Muscle of leg (tissue), 16 donors: ENCODE measurements around the gene PRKAB2. TPM values are rescaled to one million over a fixed set of nuclear protein-coding genes. Genes with fewer than 3 reads are reported as not detected.
A peak's percentile ranks its signal among the peaks of the same experiment; 100 is the strongest.

Source experiments
- DNase-seq: peaks from one replicate; pipeline ENCODE4 v3.0.0; 2013
- H3K27ac ChIP-seq: one replicate; pipeline ENCODE4 v1.5.1; 2013; ENCODE audit warnings: mild to moderate bottlenecking, low read length, control low read depth
- H3K27me3 ChIP-seq: one replicate; pipeline ENCODE4 v1.6.1; 2013; ENCODE audit warnings: low read length; ENCODE audit not compliant: control insufficient read depth, insufficient read depth
- H3K36me3 ChIP-seq: one replicate; pipeline ENCODE4 v1.6.1; 2013; ENCODE audit warnings: low read length; ENCODE audit not compliant: control insufficient read depth, insufficient read depth
- H3K4me1 ChIP-seq: one replicate; pipeline ENCODE4 v1.6.1; 2013; ENCODE audit warnings: low read length; ENCODE audit not compliant: control insufficient read depth, insufficient read depth
- H3K4me3 ChIP-seq: one replicate; pipeline ENCODE4 v1.5.1; 2013; ENCODE audit warnings: low read length, control low read depth
- H3K9me3 ChIP-seq: replicated peaks from 2 replicates; pipeline ENCODE4 v1.6.1; 2013; ENCODE audit warnings: low read depth, low read length; ENCODE audit not compliant: control insufficient read depth
- WGBS: methylation state at CpG from one replicate; pipeline ENCODE4 v1.1.5; 2013; ENCODE audit warnings: missing lambda C conversion rate; ENCODE audit not compliant: insufficient coverage; 5-methylcytosine and 5-hydroxymethylcytosine counted together
- long read RNA-seq, 11 donors: transcript quantifications; one replicate each; lab custom pipeline, GENCODE V29; 2026
- polyA plus RNA-seq, 8 donors: library from polyadenylated mRNA; unstranded; fragments of 120-200 nt; gene quantifications; one replicate each; pipeline versions ENCODE4 v1.2.1 to v1.2.3, GENCODE V29; 2013; ENCODE audit warnings: inconsistent platforms in 1 of 8, low replicate concordance in 1 of 8; ENCODE audit not compliant: insufficient read length in 8 of 8, insufficient read depth in 1 of 8
- total RNA-seq: library from RNA; stranded (reverse); fragments of 120-200 nt; gene quantifications from one replicate; pipeline ENCODE4 v1.2.4, GENCODE V29; 2013

Gene PRKAB2, protein sequence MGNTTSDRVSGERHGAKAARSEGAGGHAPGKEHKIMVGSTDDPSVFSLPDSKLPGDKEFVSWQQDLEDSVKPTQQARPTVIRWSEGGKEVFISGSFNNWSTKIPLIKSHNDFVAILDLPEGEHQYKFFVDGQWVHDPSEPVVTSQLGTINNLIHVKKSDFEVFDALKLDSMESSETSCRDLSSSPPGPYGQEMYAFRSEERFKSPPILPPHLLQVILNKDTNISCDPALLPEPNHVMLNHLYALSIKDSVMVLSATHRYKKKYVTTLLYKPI
- total RNA-seq (33.1 TPM), polyA plus RNA-seq (10 to 100 TPM; 27.7 to 46.1 (median 31.7) TPM)
- long read RNA-seq, donor 1, full-length matches to known transcripts = 3 of 3 reads
- long read RNA-seq, donor 1, partial matches to known transcripts = 0 of 3 reads
- long read RNA-seq, donor 1, other reads (novel, unspliced or antisense) = 0 of 3 reads
- long read RNA-seq, donor 2, full-length matches to known transcripts = 1 of 1 reads
- long read RNA-seq, donor 2, partial matches to known transcripts = 0 of 1 reads
- long read RNA-seq, donor 2, other reads (novel, unspliced or antisense) = 0 of 1 reads
- long read RNA-seq, donor 3, full-length matches to known transcripts = 8 of 8 reads
- long read RNA-seq, donor 3, partial matches to known transcripts = 0 of 8 reads
- long read RNA-seq, donor 3, other reads (novel, unspliced or antisense) = 0 of 8 reads
- long read RNA-seq, donor 4, full-length matches to known transcripts = 8 of 14 reads
- long read RNA-seq, donor 4, partial matches to known transcripts = 6 of 14 reads
- long read RNA-seq, donor 4, other reads (novel, unspliced or antisense) = 0 of 14 reads
- long read RNA-seq, donor 5, full-length matches to known transcripts = 18 of 18 reads
- long read RNA-seq, donor 5, partial matches to known transcripts = 0 of 18 reads
- long read RNA-seq, donor 5, other reads (novel, unspliced or antisense) = 0 of 18 reads
- long read RNA-seq, donor 6, full-length matches to known transcripts = 13 of 29 reads
- long read RNA-seq, donor 6, partial matches to known transcripts = 16 of 29 reads
- long read RNA-seq, donor 6, other reads (novel, unspliced or antisense) = 0 of 29 reads
- long read RNA-seq, donor 7, full-length matches to known transcripts = 8 of 8 reads
- long read RNA-seq, donor 7, partial matches to known transcripts = 0 of 8 reads
- long read RNA-seq, donor 7, other reads (novel, unspliced or antisense) = 0 of 8 reads
- long read RNA-seq, donor 8, full-length matches to known transcripts = 3 of 3 reads
- long read RNA-seq, donor 8, partial matches to known transcripts = 0 of 3 reads
- long read RNA-seq, donor 8, other reads (novel, unspliced or antisense) = 0 of 3 reads
- long read RNA-seq, donor 9, full-length matches to known transcripts = 9 of 9 reads
- long read RNA-seq, donor 9, partial matches to known transcripts = 0 of 9 reads
- long read RNA-seq, donor 9, other reads (novel, unspliced or antisense) = 0 of 9 reads
- long read RNA-seq, donor 10, full-length matches to known transcripts = 2 of 8 reads
- long read RNA-seq, donor 10, partial matches to known transcripts = 6 of 8 reads
- long read RNA-seq, donor 10, other reads (novel, unspliced or antisense) = 0 of 8 reads
- long read RNA-seq, donor 11, full-length matches to known transcripts = 6 of 6 reads
- long read RNA-seq, donor 11, partial matches to known transcripts = 0 of 6 reads
- long read RNA-seq, donor 11, other reads (novel, unspliced or antisense) = 0 of 6 reads

DNA sequence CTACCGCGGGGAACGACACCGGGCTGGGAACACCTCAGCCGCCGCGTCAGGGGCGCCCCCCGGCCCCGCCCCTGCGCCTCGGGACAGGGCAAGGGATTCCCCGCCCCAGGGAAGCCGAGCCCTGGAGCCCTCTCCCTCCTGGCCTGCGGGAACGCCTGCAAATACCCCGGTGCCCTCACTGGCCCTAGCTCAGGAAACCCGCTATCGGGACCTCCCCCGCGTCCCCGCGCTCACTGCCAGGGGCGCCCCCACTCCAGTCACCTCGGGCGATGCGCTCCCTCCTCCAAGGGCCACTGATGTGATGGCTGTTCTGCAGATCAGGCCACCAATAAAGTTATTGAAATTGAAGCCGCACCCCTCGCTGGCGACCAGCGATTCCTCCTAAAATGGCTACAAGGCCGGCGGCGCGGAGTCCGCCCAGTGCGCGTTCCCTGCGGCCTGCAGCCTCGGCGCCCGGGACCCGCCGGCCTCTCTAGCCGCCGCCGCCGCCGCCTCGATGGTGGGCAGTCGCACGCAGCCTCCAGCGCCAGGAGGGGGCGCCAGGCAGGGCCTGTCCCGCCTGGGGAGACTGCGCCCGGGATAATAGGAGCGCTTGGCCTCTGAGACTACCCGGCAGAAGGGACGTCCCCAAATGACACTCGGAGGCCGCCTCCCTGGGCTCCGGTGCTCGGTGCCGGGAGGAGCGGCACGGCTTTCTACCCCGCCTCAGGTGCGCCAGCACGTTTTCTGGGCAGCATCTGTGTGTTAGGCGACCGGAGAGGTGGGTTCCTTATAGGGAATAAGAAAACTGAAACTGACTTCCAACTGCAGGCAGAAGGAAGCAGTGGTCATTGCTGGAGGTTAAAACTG, at the start of gene PRKAB2:
PRKAB2 (minus strand) TSS at position 303 of the 849 bp plus-strand sequence. CDS start 326 bp downstream, outside the sequence.
- Histone ChIP-seq H3K4me3 (peak within 1 kb of the TSS; percentile 95), H3K9me3 (no peaks in the 10 kb centered on the region), H3K27ac (peak within 1 kb of the TSS; percentile 98), H3K27me3 (no peaks in the 10 kb centered on the region), H3K4me1 (peaks cover 14% of the 10 kb centered on the region), H3K36me3 (peaks cover 3% of the 10 kb centered on the region)
- DNase-seq = peak; percentile 99
- under 1% methylated on average over 72 of the region's 72 CpGs for WGBS

DNA sequence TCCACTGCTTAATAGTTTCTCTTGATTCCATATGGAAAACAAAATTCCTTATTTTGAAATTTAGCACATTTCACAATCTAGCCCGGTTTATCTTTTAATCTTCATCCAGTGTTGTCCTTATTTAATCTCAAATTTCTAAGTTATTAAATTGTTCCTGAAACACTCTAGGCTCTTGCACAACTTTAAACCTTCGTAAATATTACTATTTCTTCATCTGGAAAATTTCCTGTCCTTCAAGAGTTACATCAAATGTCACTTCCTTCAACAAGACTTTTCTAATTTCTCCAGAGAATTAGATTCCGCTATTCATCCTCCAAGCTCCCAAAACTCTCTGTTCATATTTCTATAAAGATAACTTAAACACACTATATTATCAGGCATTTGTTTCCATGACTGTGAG, 46.3 kb upstream of the PRKAB2 start:
- H3K4me1 ChIP-seq = no peaks in the 10 kb centered on the region
- H3K9me3 ChIP-seq = no peaks in the 10 kb centered on the region
- H3K27me3 ChIP-seq = no peaks in the 10 kb centered on the region
- no peak for DNase-seq
- no peaks in the 10 kb centered on the region for H3K36me3 ChIP-seq
- 89% methylated on average over 1 of the region's 3 CpGs for WGBS
- H3K27ac ChIP-seq = no peak overlapping the region
- H3K4me3 ChIP-seq = no peak overlapping the region

DNA sequence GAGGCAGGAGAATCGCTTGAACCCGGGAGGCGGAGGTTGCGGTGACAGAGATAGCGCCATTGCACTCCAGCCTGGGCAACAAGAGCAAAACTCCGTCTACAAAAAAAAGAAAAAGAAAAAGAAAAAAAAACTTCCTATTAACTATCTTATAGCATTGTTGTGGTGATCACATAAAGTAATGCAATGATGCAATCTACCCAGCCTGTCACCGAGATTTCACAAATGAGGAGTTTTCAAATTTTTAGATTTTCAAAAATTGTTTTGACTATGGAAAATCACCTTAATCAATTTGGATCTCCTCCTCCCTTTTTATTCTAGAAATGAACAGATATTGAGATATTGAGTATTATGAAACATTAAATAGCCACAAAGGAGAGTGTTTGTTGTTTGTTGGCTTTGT, 44.9 kb upstream of the PRKAB2 start:
- H3K36me3 ChIP-seq = no peaks in the 10 kb centered on the region
- no peak overlapping the region for H3K27ac ChIP-seq
- no peaks in the 10 kb centered on the region for H3K4me1 ChIP-seq
- no peaks in the 10 kb centered on the region for H3K27me3 ChIP-seq
- H3K9me3 ChIP-seq = no peaks in the 10 kb centered on the region
- WGBS = no CpG with 5 or more reads among the region's 7 CpGs
- H3K4me3 ChIP-seq = no peak overlapping the region
- no peak for DNase-seq

DNA sequence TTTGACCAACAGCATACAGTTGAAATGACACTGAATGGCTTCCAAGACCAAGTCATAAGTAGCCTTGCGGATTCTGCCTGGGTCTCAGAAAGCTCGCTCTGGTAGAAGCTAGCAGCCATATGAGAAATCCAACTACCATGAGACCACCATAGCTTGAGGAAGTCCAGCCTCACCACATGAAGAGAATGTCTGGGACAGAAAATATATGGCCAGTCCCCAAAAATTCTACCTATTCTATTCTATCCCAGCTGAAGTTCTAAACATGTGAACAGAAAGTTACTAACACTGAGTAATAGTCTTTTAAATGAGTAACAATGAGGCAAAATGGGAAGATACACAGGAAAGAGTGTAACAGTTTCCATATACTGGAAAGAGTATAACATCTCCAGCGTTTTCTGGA, 43.9 kb upstream of the PRKAB2 start:
- no peaks in the 10 kb centered on the region for H3K4me1 ChIP-seq
- H3K4me3 ChIP-seq = no peak overlapping the region
- no peaks in the 10 kb centered on the region for H3K9me3 ChIP-seq
- WGBS = no CpG with 5 or more reads among the region's 3 CpGs
- no peak overlapping the region for H3K27ac ChIP-seq
- H3K27me3 ChIP-seq = no peaks in the 10 kb centered on the region
- no peaks in the 10 kb centered on the region for H3K36me3 ChIP-seq
- DNase-seq = no peak

DNA sequence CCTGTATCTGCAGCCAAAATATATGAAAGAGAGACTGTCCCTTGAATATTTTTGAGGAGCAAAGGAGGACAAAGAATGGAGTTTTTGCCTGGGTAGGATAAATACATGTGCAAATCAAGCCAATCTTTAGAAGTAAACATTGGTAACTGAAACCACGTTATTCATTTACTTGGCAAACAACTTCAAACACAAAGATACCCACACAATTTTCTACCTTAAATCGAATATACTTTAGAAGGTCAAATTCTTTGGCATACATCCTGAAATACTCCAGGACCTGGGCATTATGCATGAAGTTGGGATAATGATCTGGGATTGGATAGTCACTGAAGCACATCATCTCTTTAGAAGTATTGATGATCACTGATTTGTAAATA, 43.3 kb upstream of the PRKAB2 start:
- WGBS = no CpG with 5 or more reads among the region's 2 CpGs
- Histone ChIP-seq H3K4me1 (no peaks in the 10 kb centered on the region), H3K9me3 (no peaks in the 10 kb centered on the region), H3K27ac (no peak overlapping the region), H3K27me3 (no peaks in the 10 kb centered on the region), H3K36me3 (no peaks in the 10 kb centered on the region), H3K4me3 (no peak overlapping the region)
- DNase-seq = no peak

DNA sequence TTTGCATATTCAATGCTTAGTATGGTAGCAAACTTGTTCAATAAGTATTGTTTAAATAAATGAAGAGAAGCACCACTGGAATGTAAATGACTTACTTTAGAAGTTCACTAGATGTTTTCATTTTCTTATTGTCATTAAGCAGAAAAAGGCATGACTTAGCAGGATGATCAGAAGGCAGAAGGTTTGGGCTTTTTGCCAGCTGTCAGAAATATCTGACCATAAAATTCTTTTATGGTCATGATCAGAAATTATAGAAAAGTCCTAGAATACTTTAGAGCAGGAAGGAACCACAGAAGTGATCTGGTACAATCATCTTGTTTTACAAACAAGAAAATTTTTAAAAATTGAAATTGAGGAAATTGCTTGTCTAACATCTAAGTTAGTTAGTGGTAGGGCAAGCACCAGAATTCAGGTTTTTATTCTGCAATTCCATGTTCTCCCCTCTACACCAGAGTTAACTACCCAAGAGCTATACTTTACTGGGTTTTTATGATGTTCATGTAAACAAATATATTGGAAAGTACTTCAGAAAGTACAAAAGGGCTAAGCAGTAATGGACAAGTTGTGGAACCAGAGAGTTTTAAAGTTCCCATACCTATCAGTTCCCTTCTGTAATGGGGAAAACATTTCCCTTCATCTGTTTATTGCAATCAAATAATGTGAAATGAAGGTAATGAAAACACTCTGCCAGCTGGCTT, 42.7 kb upstream of the PRKAB2 start:
- Histone ChIP-seq H3K9me3 (no peaks in the 10 kb centered on the region), H3K36me3 (no peaks in the 10 kb centered on the region), H3K27ac (no peak overlapping the region), H3K27me3 (no peaks in the 10 kb centered on the region), H3K4me3 (no peak overlapping the region), H3K4me1 (no peaks in the 10 kb centered on the region)
- no peak for DNase-seq

DNA sequence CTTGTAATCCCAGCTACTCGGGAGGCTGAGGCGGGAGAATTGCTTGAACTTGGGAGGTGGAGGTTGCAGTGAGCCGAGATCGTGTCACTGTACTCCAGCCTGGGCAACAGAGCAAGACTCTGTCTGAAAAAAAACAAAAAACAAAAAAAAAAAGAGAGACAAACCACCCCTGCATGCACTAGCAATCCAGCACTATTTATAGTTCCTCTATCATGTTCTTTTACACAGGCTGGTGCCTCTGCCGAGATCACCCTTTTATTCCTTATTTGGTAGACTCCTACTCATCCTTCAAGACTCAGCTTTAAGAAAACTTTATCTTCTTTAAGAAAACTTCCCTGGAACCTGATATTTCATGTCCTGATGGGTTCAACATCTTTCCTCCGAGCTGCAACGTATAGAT, 42.1 kb upstream of the PRKAB2 start:
- no peaks in the 10 kb centered on the region for H3K36me3 ChIP-seq
- H3K27ac ChIP-seq = no peak overlapping the region
- H3K27me3 ChIP-seq = no peaks in the 10 kb centered on the region
- 63% methylated on average over 1 of the region's 7 CpGs for WGBS
- no peak for DNase-seq
- no peaks in the 10 kb centered on the region for H3K9me3 ChIP-seq
- H3K4me3 ChIP-seq = no peak overlapping the region
- H3K4me1 ChIP-seq = no peaks in the 10 kb centered on the region

DNA sequence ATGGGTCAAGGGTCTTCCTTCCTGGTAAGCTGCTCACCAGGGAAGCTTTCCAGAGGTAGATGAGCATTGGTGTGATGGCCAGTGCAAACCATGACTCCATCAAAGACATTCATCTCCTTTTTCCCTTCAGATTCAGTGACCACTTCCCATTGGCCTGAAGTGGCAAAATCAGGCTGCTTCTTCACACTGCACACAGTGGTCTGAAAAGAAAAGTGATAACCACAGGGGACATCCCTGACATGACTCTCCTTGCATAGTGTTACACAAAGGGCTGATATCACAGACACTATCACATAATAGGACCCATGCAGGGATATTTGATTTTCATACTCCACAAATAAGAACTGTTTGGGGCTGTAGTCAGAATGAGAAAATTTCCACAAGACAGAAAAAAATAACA, 41.0 kb upstream of the PRKAB2 start:
- H3K4me1 ChIP-seq = no peaks in the 10 kb centered on the region
- no peaks in the 10 kb centered on the region for H3K9me3 ChIP-seq
- DNase-seq = no peak
- H3K36me3 ChIP-seq = no peaks in the 10 kb centered on the region
- no peak overlapping the region for H3K27ac ChIP-seq
- no peak overlapping the region for H3K4me3 ChIP-seq
- H3K27me3 ChIP-seq = no peaks in the 10 kb centered on the region
